ENCODE data around the gene IMPG1.

IMPG1 gene

DNA sequence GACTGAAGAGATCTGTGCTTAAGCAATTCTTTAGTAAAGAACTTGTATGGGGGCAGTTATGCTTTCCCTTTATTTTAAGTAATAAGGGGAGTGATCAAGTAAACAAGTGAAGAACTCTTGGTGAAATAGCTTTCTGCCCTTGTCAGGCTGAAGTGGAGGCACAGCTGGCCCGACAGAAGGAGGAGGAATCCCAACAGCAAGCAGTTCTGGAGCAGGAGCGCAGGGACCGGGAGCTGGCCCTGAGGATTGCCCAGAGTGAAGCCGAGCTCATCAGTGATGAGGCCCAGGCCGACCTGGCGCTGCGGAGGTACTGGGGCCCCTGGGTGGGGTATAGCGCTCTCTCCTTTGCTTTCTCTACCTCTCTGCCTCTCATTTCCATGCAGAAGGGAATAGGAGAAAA lies 180.1 kb downstream of the IMPG1 start:
- DNase-seq (ENCODE audit: low spot score): no peak

DNA sequence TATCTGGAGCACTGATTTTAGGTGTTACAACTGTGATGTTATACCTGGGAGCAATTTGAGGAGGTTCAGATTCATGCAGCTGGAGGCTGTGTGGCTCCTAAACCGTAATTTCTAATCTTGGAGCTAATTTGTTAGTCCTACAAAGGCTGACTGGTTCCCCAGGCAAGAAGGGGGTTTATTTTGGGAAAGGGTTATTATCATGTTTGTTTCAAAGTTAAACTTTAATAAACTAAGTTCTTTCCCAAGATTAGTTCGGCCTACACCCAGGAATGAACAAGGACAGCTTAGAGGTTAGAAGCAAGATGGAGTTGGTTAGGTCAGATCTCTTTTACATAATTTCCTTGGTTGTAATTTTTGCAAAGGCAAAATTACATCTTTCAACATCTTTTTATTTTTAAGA lies 187.6 kb downstream of the IMPG1 start:
- DNase-seq (ENCODE audit: low spot score): no peak

DNA sequence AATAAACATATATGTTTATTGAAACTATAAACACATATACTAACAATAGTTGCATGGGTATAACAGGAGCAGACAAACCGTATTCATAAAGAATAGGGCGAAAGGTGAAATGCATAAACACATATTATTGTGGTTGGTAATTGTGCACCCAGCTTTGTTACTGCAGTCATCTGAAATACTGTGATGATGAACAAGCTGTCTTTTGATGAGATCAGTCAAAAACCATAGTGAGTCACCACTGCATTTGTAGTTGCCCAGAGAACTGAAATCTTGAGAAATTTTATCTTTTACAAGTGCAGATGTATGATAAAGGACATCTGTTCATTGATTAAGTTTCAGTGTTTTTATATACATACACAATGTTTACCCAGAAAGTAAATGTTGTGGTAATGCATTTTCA lies 189.7 kb downstream of the IMPG1 start:
- DNase-seq (ENCODE audit: low spot score): no peak

DNA sequence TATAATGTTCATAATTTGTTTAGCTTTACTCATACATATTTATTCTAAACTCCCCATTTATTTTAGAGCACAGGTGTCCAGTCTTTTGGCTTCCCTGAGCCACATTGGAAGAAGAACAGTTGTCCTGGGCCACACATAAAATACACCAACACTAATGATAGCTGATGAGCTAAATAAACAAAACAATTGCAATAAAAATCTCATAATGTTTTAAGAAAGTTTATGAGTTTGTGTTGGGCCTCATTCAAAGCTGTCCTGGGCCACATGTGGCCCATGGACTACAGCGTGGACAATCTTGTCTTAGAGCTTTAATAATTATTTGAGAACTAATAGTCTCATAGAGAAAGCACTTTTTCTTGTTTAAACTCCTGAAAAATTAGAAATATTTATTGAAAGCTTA lies 192.2 kb downstream of the IMPG1 start:
- no peak for DNase-seq (ENCODE audit: low spot score)

DNA sequence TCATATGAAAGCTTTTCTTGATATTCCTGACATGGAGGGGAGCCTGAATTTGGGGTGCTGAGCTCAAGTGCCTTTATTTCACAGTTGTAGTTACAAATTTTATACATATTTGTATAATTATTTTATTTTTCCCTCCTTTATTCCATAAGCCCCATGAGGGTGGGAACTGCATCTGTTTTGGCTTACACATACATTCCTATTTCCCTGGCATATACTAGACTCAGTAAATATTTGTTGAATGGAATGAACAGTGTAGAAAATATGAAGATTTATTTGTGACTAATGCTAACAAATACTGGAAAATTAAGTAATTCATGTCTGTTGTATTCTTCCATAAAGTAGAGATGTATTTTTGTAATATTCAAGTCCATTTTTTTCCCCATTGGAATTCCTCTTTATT lies 196.3 kb downstream of the IMPG1 start:
- DNase-seq (ENCODE audit: low spot score): no peak

DNA sequence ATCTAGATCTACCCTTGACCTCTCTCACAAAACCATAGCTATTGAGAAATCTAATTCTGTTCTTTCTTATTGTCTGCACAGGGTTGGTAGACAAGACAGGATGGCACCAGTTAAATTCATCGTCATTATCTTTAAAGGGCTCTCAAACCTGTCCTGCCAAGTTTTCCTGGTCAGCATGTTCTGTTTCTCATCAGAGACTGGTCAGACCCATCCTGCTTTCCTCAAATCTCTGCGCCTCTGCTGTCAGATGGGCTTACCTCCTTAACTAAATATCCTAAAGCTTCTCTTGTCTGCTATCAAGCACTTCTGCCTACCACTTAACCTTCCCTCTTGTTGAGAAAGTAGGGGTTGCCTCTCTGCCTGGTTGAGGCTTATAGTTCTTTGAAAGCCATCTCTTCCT lies 198.2 kb downstream of the IMPG1 start:
- DNase-seq (ENCODE audit: low spot score): no peak

All from HuH-7 (cell line).